ENCODE measurements around the gene PDK2.

Gene PDK2

DNA sequence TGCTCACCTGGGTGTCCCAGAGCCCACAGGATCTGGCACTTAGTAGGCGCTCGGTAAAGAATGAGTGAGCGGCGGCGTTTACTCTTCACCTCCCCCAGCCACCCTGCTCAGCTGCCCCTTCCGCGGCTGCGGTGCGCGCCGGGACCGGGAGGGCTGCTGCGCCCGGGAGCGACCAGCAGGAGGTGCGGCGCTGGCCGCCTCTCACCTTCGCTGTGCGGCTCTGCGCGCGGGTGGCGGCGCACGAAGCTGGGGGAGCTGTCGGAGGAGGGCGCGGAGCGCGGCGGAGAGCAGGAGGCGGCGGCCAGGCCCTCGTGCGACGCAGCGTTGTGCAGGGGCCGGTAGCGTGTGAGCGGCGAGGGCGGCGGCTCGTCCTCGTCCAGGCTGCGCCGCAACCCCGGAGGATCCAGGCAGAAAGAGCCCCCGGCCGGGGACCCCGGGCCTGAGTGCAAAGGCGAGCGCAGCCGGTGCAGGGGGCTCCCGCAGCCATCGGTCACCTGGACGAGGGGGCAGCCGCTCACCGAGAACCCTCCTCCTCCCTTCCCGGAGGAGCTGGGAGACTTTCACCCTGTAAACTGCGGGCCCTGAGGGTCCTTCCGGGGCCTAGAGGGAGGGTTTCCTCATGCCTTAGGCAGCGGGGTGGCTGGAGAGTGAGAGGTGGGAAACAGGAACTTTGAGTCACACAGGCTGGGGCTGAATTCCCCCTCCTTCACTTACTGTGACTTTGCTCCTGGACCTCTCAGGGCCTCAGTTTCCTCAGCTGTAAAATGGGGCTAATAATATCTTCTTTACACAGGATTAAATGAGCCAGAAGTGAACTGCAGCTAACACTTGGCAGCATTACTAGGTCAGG, 22.3 kb downstream of the PDK2 start:
- DNase-seq (ENCODE audit: low read depth in 2 of 2), result peak; percentile 36 to 39

DNA sequence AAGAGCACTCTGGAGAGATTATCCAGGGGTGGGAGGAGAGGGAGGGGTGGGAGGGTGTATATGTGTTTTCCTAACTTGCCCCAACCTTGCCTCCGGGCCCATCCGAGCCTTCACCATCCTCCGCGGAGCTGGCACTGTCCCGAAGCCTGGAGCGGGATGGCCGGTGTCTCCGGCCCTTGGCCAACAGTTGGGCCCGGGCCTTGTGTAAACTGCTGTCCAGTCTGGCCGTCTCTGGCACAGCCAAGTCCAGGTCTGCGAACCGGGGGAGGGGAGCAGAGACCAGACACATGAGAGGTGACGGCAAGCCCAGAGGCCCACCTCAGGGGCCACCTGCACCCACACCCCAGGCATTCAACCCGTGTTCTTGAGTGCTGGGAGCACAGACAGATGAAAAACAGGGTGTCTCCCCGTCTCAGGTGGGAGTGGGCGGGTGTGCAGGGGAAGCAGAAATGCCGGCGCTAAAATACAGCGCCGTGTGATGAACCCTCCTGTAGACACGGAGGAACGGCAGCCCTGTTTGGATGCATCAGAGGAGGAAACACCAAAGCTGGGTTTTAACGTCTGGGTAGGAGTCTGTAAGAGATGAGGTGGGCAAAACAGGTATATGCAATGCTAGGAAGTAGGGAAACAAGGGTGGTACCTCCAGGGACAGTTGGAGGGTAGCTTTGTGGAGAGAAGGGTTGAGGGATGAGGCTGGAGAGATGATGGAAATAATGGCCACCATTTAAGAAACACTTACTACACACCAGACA, 23.1 kb downstream of the PDK2 start:
- DNase-seq (ENCODE audit: low read depth in 2 of 2), result no peak

DNA sequence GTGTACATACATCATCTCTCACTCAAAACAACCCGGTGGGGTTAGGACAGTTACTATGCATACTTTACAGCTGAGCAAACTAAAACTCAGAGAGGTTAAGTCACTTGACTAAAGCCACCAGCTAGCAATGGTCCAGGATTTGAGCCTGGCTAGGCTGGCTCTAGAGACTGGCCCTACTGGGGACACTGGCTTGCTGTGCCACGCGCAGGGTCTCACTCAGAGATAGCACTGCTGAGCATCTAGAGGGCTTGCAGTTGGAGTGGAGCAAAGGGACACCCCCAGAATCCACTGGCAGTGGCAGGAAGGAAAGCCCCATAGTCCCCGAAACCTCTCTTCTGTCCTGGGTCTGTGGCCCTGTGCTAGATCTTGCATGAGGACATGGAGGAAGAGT, 23.7 kb downstream of the PDK2 start:
- DNase-seq (ENCODE audit: low read depth in 2 of 2), result no peak

DNA sequence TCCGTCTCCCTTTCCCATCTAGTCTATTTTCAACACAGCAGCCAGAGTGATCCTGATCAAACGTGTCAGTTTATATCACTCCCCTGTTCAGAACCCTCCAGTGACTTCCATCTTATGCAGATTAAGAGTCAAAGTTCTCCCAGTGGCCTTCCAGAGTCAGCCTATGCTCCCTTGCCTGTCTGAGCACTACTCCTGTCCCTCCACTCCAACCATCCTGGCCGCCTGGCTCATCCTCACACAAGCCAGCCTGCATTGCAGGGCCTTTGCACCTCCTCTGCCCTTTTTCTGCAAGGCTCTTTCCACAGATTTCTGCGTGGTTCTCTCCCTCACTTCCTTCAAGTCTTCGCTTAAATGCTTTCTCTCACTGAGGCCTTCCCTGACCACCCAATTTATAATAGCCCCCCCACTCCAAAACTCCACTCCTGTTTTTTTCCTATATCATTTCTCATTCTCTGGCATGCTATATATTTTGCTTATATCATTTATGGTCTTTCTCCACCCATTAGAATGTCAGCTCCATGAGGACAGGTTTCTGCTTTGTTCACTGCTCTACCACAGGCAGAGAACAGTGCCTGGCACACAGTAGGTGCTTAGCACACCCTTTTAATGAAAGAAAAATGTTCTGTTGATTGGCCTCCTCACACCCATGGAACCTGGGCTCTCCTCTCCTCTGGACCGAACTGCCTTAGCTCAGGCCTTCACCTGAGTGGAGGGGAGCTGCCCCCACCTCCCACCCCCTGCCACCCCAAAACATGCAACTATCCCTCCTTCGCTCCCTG, 25.5 kb downstream of the PDK2 start:
- no peak for DNase-seq (ENCODE audit: low read depth in 2 of 2)

DNA sequence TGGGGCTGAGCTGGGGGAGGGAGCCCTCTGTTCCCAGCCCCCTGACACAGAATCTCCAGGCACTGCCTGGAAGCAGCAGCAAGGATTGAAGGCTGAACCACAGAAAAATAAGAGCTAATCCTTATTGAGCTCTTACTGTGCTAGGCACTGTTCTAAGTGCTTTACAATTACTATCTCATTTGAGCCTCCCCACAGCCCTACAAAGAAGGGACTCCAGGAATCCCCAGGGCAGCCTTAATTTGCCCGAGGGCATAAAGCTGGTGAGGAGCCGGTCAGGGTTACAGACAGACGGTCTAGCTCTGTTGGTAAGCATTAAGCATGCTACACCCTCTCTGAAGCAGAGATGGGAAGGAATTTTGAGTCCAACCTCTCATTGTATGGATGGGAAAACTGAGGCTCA, 27.8 kb downstream of the PDK2 start:
- DNase-seq (ENCODE audit: low read depth in 2 of 2), result no peak

DNA sequence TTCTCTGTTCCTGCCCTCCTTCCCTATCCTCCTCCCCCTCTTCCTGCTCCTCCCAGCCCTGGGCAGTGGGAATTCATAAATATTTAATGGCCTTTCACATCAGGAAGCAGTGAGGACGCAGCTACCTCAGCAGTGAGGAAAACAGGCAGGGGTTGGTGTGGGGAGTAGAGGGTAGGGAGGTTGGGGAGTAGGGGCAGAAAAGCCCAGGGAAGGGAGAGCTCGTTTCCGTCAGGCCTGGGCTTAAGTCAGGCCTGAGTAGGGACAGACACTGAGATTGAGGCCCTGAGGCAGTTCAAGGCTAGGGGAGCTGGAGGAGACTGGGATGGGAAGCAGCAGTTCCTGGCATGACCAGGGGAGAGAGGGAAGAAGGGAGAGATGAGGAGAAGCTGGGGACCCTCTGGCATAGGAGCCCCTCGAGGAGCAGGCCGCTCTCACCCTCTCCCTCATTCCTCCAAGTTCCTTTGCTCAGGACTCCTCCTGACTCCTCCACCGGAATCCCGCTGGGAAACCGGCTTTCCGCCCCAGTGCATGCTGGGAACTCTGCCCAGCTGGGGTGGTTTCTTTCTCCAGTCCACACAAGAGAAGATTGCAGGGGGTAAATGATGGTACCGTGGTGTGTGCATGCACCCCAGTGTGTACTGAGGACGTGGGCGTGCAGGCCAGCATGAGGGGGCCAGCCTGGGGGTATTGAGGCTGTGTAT, 28.6 kb downstream of the PDK2 start:
- DNase-seq (ENCODE audit: low read depth in 2 of 2), result no peak

DNA sequence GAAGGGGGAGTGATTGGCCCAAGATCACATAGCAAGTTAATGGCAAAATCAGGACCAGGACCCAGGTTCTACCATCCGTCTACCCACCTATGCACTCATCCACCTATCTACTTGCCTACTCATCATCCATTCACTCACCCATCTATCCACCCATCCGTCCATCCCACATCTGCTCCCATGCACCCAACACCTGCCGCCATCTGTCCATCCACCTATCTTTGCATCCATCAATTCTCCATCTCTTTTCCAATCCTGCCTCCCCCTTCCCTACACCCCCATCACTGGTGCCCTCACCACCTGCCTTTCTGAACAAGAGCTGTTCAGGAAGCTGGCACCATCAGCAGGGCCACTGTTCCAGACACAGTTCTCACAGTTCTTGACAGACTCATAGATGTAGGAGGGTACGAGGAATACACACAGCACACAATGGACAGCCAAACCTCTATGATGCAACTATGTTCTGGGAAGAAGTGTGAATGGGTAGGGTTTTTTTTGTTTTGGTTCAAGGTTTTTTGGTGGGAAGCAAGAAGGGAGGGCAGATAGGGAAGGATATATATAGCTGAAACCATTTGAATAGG, 30.4 kb downstream of the PDK2 start:
- no peak for DNase-seq (ENCODE audit: low read depth in 2 of 2)

DNA sequence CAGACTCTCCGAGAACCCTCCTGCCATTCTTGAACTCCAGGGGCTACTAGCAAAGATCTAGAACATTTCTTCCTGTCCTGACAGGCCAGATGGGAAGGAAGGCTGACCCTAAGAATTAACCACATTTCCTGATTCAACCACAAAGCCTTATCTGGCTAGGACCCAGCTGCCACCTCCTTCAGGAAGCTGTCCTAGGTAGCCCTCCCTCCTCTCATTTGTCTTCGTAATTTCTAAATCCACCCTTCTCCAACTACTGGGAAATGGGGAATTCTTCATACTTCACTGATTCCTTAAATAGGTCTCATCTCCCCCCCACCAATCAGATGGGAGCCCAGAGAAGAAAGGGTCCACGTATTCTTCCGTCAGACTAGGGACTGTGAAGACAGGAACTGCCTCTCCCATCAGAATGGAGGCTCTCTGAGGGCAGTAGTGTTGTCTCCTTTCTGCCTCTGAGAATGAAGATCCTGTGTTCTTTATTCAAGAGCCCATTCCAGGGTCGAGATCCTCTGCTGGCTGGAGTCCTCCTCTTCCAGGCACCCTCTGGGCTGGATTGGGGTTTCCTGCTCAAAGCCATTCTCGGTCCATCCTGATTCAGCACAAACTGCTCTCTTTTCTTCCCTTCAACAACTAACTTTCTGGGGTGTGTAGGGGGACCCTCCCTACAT, 32.7 kb downstream of the PDK2 start:
- no peak for DNase-seq (ENCODE audit: low read depth in 2 of 2)

DNA sequence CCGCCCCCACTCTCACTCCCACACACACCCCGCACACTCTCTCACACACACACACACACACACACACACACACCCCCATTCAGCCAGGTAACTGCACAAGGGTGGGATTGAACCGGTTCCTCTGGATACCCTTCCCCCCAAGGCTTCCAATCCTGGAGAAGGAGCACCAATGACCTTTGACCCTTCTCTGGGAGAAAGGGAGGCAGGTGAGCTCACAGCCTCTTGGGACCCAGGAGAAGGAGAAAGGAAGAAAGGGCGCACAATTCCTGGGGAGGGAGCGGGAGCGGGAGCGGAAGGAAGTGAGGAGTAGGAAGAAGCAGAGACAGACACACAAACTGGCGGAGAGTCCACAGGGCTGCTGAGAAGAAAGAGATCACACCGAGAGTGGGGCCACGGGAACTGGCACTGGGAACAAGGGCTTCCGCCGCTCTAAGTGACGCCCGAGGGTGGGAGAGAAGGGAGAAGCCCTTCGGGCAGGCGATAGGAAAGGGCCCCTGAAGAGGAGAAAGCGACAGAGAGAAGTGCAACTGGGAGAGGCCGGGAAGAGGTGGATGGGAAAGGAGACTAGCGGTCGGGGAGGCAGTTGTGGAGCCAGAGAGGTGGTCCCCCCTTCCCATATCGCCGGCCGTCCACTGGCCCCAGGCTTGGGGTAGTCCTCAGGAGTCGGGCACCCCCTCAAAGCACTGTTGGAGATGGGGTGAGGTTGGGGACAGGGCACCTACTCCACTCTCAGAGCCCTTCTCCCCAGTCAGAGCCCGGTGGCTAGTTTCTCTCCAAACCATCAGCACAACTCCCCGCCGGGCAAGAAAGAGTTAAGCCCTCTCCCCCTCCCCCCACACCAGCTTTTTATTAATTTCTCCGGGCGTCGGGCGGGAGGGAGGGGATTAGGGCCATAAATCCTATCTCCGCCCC, 33.5 kb downstream of the PDK2 start:
- DNase-seq (ENCODE audit: low read depth in 2 of 2), result no peak

DNA sequence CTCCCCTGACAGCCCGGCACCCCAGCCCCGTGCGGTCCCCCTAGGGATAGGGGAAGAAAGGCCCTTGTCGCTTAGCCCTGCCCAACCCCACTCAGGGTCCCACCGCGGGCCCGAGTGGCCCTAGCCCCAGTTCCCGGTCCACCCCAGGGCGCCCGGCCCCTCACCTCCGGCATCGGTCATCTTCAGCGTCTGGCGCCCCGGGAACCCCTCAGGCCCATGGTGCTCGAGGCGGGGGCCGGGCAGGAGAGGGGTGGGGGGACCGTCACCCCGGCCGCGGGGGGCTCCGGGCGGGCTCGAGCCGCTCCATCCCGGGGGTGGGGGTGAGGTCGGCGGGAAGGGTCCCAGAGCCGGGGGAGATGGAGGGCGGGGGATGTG, 34.2 kb downstream of the PDK2 start:
- DNase-seq (ENCODE audit: low read depth in 2 of 2), result no peak

DNA sequence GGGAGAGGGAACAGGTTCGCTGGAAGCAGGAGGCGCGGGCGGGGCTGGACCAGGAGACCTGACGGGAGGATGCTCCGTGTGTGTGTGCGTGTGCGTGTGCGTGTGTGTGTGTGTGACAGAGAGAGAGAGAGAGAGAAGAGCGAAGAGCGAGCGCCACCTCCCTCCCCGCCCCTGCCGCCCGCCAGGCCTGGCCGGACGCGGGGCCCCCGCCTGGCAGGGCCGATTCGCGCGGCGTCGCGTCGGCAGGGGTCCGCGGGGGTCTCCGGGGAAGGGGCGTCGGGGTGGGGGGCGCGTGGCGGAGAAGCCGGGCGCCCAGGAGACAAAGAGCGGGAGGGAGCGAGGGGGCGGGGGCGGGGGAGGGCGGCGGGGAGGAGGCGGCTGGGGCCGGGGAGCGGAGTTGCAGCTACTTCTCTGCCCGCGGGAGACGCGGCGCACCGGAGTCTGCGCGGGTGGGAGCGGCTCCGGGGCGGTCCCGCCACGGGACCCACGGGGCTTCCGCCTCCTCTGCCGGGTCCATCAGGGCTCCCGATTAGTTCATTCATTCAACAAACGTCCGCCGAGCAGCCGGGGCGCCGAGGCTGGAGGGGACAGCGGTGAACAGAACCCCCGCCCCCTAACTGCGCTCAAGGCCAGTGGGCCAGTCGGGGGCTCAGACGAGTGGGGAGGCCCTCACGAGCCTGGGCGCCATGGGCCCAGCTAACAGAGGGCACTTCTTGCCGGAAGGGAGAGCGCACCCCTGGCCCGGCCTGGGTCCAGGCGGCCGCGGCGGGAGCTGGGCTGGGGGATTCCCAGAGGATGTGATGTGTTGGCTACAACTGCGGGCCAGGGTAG, 34.8 kb downstream of the PDK2 start, which contains the start of gene SAMD14:
Gene SAMD14 (minus strand): TSS at position 433 of the 831 bp plus-strand sequence. CDS start 5,201 bp downstream, outside the sequence.
- no peak for DNase-seq (ENCODE audit: low read depth in 2 of 2)

DNA sequence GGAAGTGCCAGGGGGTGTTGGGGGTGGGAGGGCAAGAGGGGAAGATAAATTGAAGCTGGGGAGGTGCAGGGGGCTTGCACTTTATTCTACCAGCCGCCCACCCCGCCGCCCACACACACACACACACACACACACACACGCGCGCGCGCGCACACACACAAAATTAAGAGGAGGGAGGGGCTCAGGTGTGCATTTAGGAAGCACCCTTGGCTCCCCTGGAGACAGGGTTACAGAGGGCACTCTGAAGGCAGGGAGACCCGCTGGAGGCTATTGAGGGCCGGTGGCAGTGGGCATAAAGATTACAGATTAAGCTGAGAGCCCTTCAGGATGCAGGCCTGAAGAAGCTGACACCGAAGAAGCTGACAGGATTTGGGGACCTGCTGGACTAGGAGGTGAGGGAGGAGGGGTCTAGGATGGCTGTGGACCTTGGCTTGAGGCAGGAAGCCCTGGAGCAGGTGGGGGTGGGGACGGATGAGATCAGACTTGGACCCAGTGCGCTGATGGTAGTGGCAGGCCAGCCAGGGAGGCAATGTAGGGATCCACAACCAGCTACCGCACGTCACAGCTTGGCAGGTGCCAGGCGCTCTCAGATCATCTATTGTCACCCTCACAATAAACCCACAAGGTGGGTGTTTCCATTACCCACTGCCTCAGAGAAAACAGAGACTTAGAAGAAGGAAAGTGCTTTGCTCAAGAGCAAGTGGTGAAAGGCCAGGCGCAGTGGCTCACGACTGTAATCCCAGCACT, 35.6 kb downstream of the PDK2 start:
- no peak for DNase-seq (ENCODE audit: low read depth in 2 of 2)

DNA sequence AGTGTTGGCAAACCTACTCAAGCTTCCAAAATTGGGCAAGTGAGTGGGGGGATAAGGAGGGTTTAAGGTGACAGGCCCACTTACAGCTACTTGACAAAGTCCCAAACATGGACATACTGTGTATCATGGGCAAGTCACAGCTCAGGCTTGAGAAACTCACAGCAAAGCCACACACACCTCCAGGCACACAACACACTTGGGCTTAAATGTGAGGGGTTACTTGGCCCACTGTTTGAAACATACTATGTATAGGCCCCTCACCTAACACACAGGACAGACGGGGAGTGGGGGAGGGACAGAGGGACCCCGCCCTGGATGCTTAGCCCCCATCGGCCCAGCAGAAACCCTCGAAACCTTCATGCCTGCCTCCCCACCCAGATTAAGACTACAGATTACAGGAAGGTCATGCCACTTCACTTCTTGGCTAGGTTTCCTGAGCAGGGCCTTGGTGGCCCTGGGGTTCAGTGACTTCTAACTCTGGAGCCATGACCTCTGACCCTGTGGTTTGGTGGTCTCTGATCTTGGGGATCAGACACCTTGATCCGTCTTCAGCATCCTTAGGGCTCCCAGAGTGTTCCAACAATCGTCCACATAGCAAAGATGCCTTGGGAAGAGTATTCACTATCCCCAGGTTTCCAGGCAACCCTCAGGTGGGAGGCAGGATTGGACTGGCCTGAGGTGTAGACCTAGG, 37.1 kb downstream of the PDK2 start:
- no peak for DNase-seq (ENCODE audit: low read depth in 2 of 2)

DNA sequence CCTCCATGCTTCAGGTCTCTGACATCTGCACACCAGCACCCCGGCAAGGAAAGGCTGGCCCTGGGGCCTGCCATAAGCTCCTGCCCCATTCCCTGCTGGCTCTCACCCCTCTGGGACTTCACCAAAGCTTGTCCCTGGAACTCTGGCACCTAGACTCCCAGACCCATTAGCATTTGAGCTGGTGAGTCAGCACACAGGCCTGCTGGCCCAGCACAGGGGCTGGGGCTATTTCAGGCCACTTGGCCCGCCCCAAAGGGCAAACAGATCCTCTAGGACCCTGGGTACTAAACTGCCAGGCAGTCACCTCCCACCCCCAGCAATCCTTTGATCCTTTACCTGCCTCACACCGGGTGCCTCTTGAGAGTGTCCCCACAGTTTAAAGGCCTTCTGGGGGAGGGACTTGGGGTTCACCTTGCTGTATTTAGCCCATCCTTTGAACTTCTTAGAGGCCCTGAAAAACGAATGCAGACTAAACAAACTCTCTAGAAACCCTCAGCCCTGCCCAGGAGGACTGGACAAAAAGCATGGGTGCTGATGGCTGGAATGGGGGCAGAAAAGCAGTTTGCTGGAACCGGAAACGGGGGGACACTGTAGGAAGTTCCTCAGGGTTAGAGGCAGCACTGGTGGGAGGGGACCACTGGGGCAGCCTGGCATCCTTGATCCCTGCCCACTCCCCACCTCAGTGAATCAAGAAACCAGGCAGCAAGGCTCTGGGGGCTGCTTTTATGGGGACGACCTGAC, 38.0 kb downstream of the PDK2 start:
- DNase-seq (ENCODE audit: low read depth in 2 of 2), result no peak

DNA sequence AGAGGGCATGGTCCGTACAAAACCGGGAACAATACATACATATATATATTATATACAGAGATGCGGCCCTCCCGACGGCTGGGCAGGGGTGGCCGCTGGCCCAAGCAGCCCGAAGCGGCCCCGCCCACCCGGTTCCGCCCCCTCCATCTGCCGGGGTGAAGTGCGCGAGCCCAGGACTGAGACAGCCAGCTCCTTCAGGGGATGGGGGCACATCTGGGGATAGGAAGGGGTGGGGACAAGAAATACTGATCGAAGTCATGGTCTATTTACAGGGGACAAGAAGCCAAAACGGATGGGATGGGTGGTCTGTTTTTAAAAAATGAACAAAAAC, 38.6 kb downstream of the PDK2 start:
- no peak for DNase-seq (ENCODE audit: low read depth in 2 of 2)

DNA sequence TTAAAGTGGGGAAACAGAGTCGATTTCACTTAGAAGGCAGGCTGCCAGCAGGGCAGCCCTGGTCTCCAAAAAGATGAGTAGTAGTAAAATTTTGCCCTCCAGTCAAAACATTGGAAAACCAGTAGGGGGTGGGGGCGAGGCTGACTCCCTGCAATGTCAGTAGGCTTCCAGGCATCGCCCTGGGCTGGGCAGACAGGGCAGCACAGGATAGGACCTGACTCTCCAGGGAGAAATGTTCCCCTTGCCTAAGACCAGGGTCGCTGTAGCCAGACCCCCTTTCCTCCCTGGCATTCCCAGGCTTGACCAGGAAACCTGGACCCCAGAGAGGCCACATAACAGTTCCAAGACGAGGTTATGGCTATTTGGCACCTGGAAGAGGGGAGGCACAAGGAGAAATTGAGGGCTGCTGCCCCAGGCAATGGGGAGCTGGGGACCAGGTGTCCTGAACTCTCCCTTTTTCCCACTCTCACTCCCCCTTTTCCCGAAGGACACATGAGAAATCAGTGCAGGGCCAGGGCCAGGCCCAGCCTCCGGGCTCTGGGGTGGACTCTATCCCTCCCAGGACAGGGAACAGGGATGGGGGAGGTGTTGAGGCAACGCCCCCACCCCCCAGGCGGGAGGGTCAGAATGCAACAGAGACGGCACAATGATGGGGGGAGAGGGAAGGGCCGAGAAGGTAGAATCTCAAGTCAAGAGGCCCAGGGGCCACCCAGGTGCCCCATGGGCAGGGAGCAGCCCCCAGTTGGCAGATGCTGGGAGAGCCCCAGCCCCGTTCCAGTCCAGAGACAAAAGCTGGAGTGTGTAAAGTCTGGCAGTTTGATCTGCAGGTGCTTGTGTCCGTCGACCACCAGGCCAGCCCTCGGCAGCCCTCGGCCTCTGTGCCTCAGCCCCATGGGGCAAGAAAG, 39.3 kb downstream of the PDK2 start:
- no peak for DNase-seq (ENCODE audit: low read depth in 2 of 2)

All from stimulated activated CD4-positive, alpha-beta T cell treated with anti-CD3 and anti-CD28 coated beads, Interleukin-12 subunit alpha, Interleukin-12 subunit beta, amount 100 ng/mL, for 24 hours (primary cell).